ENCODE measurements around the gene MUC22.
"Not testable (repeated sequence)": the region's sequence is repeated elsewhere in the genome, so short reads cannot be mapped to it uniquely, and the experiment has no call there.

MUC22 gene

GRCh38 chr6:31000067-31000860 lies 10.0 kb upstream of the MUC22 start:
- H3K4me1 ChIP-seq (ENCODE audit: control insufficient read depth, insufficient read depth, low read length); H3K9me3 ChIP-seq (ENCODE audit: control insufficient read depth, insufficient read depth, low read length); H3K36me3 ChIP-seq (ENCODE audit: control insufficient read depth, insufficient read depth, low read length); H3K27me3 ChIP-seq (ENCODE audit: control insufficient read depth, insufficient read depth, low read length); H3K9ac ChIP-seq (ENCODE audit: low read depth, low read length); H3K4me3 ChIP-seq (ENCODE audit: low read depth, low read length): not testable (repeated sequence)

GRCh38 chr6:31001281-31001888 lies 8.9 kb upstream of the MUC22 start:
- no peaks in the 10 kb centered on the region for H3K4me1 ChIP-seq (ENCODE audit: control insufficient read depth, insufficient read depth, low read length)
- H3K4me3 ChIP-seq (ENCODE audit: low read depth, low read length): no peak overlapping the region
- no peak overlapping the region for H3K9ac ChIP-seq (ENCODE audit: low read depth, low read length)
- H3K36me3 ChIP-seq (ENCODE audit: control insufficient read depth, insufficient read depth, low read length): no peaks in the 10 kb centered on the region
- no peaks in the 10 kb centered on the region for H3K9me3 ChIP-seq (ENCODE audit: control insufficient read depth, insufficient read depth, low read length)
- no peaks in the 10 kb centered on the region for H3K27me3 ChIP-seq (ENCODE audit: control insufficient read depth, insufficient read depth, low read length)

GRCh38 chr6:31002471-31002870 lies 7.8 kb upstream of the MUC22 start:
- no peaks in the 10 kb centered on the region for H3K27me3 ChIP-seq (ENCODE audit: control insufficient read depth, insufficient read depth, low read length)
- no peak overlapping the region for H3K9ac ChIP-seq (ENCODE audit: low read depth, low read length)
- H3K4me3 ChIP-seq (ENCODE audit: low read depth, low read length): no peak overlapping the region
- no peaks in the 10 kb centered on the region for H3K36me3 ChIP-seq (ENCODE audit: control insufficient read depth, insufficient read depth, low read length)
- H3K4me1 ChIP-seq (ENCODE audit: control insufficient read depth, insufficient read depth, low read length): no peaks in the 10 kb centered on the region
- no peaks in the 10 kb centered on the region for H3K9me3 ChIP-seq (ENCODE audit: control insufficient read depth, insufficient read depth, low read length)

- H3K27me3 ChIP-seq (ENCODE audit: control insufficient read depth, insufficient read depth, low read length): no peaks in the 10 kb centered on the region
- no peaks in the 10 kb centered on the region for H3K36me3 ChIP-seq (ENCODE audit: control insufficient read depth, insufficient read depth, low read length)
- no peak overlapping the region for H3K9ac ChIP-seq (ENCODE audit: low read depth, low read length)
- H3K9me3 ChIP-seq (ENCODE audit: control insufficient read depth, insufficient read depth, low read length): no peaks in the 10 kb centered on the region
- H3K4me1 ChIP-seq (ENCODE audit: control insufficient read depth, insufficient read depth, low read length): no peaks in the 10 kb centered on the region
- H3K4me3 ChIP-seq (ENCODE audit: low read depth, low read length): no peak overlapping the region
Observed at GRCh38 chr6:31004794-31005193, 5.5 kb upstream of the MUC22 start.

GRCh38 chr6:31005249-31006020 lies 4.8 kb upstream of the MUC22 start:
- Histone ChIP-seq H3K4me1 (ENCODE audit: control insufficient read depth, insufficient read depth, low read length) (no peaks in the 10 kb centered on the region), H3K27me3 (ENCODE audit: control insufficient read depth, insufficient read depth, low read length) (no peaks in the 10 kb centered on the region), H3K9ac (ENCODE audit: low read depth, low read length) (no peak overlapping the region), H3K9me3 (ENCODE audit: control insufficient read depth, insufficient read depth, low read length) (no peaks in the 10 kb centered on the region), H3K4me3 (ENCODE audit: low read depth, low read length) (no peak overlapping the region), H3K36me3 (ENCODE audit: control insufficient read depth, insufficient read depth, low read length) (no peaks in the 10 kb centered on the region)

- no peaks in the 10 kb centered on the region for H3K4me1 ChIP-seq (ENCODE audit: control insufficient read depth, insufficient read depth, low read length)
Observed at GRCh38 chr6:31007694-31008093, 2.6 kb upstream of the MUC22 start.

GRCh38 chr6:31008165-31008564 lies 2.1 kb upstream of the MUC22 start:
- H3K4me1 ChIP-seq (ENCODE audit: control insufficient read depth, insufficient read depth, low read length): no peaks in the 10 kb centered on the region

More at GRCh38 chr6:31007694-31008093, 2.6 kb upstream of the MUC22 start:
- Histone ChIP-seq H3K9ac (ENCODE audit: low read depth, low read length) (no peak overlapping the region), H3K9me3 (ENCODE audit: control insufficient read depth, insufficient read depth, low read length) (no peaks in the 10 kb centered on the region), H3K27me3 (ENCODE audit: control insufficient read depth, insufficient read depth, low read length) (no peaks in the 10 kb centered on the region), H3K4me3 (ENCODE audit: low read depth, low read length) (no peak overlapping the region), H3K36me3 (ENCODE audit: control insufficient read depth, insufficient read depth, low read length) (no peaks in the 10 kb centered on the region)

GRCh38 chr6:31009731-31010130 lies 543 bp upstream of the MUC22 start:
- H3K4me3 ChIP-seq (ENCODE audit: low read depth, low read length): no peak overlapping the region
- no peaks in the 10 kb centered on the region for H3K9me3 ChIP-seq (ENCODE audit: control insufficient read depth, insufficient read depth, low read length)
- H3K9ac ChIP-seq (ENCODE audit: low read depth, low read length): no peak overlapping the region
- no peaks in the 10 kb centered on the region for H3K27me3 ChIP-seq (ENCODE audit: control insufficient read depth, insufficient read depth, low read length)
- no peaks in the 10 kb centered on the region for H3K4me1 ChIP-seq (ENCODE audit: control insufficient read depth, insufficient read depth, low read length)
- no peaks in the 10 kb centered on the region for H3K36me3 ChIP-seq (ENCODE audit: control insufficient read depth, insufficient read depth, low read length)

More at GRCh38 chr6:31008165-31008564, 2.1 kb upstream of the MUC22 start:
- no peaks in the 10 kb centered on the region for H3K27me3 ChIP-seq (ENCODE audit: control insufficient read depth, insufficient read depth, low read length)
- H3K36me3 ChIP-seq (ENCODE audit: control insufficient read depth, insufficient read depth, low read length): no peaks in the 10 kb centered on the region
- H3K9ac ChIP-seq (ENCODE audit: low read depth, low read length): no peak overlapping the region
- no peak overlapping the region for H3K4me3 ChIP-seq (ENCODE audit: low read depth, low read length)
- H3K9me3 ChIP-seq (ENCODE audit: control insufficient read depth, insufficient read depth, low read length): no peaks in the 10 kb centered on the region

- no peak overlapping the region for H3K9ac ChIP-seq (ENCODE audit: low read depth, low read length)
- no peak overlapping the region for H3K4me3 ChIP-seq (ENCODE audit: low read depth, low read length)
- H3K9me3 ChIP-seq (ENCODE audit: control insufficient read depth, insufficient read depth, low read length): no peaks in the 10 kb centered on the region
- no peaks in the 10 kb centered on the region for H3K4me1 ChIP-seq (ENCODE audit: control insufficient read depth, insufficient read depth, low read length)
- H3K27me3 ChIP-seq (ENCODE audit: control insufficient read depth, insufficient read depth, low read length): no peaks in the 10 kb centered on the region
- H3K36me3 ChIP-seq (ENCODE audit: control insufficient read depth, insufficient read depth, low read length): no peaks in the 10 kb centered on the region
Observed at GRCh38 chr6:31011153-31011552, 879 bp downstream of the MUC22 start.

- Histone ChIP-seq H3K9ac (ENCODE audit: low read depth, low read length) (no peak overlapping the region), H3K27me3 (ENCODE audit: control insufficient read depth, insufficient read depth, low read length) (peaks cover 6% of the 10 kb centered on the region), H3K4me3 (ENCODE audit: low read depth, low read length) (no peak overlapping the region), H3K36me3 (ENCODE audit: control insufficient read depth, insufficient read depth, low read length) (no peaks in the 10 kb centered on the region), H3K4me1 (ENCODE audit: control insufficient read depth, insufficient read depth, low read length) (no peaks in the 10 kb centered on the region), H3K9me3 (ENCODE audit: control insufficient read depth, insufficient read depth, low read length) (no peaks in the 10 kb centered on the region)
Observed at GRCh38 chr6:31016659-31017299, 6.5 kb downstream of the MUC22 start.

GRCh38 chr6:31017436-31017835 lies 7.2 kb downstream of the MUC22 start:
- not testable (repeated sequence) for H3K4me1 ChIP-seq (ENCODE audit: control insufficient read depth, insufficient read depth, low read length); H3K9ac ChIP-seq (ENCODE audit: low read depth, low read length); H3K36me3 ChIP-seq (ENCODE audit: control insufficient read depth, insufficient read depth, low read length); H3K27me3 ChIP-seq (ENCODE audit: control insufficient read depth, insufficient read depth, low read length); H3K4me3 ChIP-seq (ENCODE audit: low read depth, low read length); H3K9me3 ChIP-seq (ENCODE audit: control insufficient read depth, insufficient read depth, low read length)

All from iPS-15b (cell line).